ENCODE measurements around the gene ARHGAP8. TPM values are rescaled to one million over a fixed set of nuclear protein-coding genes. Genes with fewer than 3 reads are reported as not detected.
"Not testable (repeated sequence)": the region's sequence is repeated elsewhere in the genome, so short reads cannot be mapped to it uniquely, and the experiment has no call there.

The ARHGAP8 gene
- total RNA-seq, 2 donors from 2014 or later: 0.24 TPM; not detected in 1

DNA sequence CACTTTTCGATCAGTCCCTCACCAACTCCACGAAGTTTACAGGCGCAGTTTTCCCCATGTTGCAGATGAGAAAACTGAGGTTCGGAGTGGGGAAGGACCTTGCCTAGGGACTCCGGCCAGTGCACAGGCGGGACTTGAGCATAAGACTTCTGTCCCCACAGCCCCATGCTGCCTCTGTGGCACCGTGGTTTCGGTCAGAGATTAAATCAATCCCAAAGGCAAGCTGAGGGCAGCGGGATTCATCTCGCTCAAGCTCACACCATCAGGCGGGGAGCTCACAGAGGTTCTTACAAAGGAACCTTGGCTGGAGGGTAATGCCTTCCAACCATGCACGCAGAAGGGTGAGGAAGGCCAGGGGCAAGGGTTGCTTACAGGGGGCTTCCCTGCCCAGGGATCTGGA is 141.9 kb downstream of the ARHGAP8 start:
- no peaks in the 10 kb centered on the region for H3K27me3 ChIP-seq
- no peaks in the 10 kb centered on the region for H3K4me1 ChIP-seq
- no peaks in the 10 kb centered on the region for H3K9me3 ChIP-seq
- TF ChIP-seq, protein P1, sequence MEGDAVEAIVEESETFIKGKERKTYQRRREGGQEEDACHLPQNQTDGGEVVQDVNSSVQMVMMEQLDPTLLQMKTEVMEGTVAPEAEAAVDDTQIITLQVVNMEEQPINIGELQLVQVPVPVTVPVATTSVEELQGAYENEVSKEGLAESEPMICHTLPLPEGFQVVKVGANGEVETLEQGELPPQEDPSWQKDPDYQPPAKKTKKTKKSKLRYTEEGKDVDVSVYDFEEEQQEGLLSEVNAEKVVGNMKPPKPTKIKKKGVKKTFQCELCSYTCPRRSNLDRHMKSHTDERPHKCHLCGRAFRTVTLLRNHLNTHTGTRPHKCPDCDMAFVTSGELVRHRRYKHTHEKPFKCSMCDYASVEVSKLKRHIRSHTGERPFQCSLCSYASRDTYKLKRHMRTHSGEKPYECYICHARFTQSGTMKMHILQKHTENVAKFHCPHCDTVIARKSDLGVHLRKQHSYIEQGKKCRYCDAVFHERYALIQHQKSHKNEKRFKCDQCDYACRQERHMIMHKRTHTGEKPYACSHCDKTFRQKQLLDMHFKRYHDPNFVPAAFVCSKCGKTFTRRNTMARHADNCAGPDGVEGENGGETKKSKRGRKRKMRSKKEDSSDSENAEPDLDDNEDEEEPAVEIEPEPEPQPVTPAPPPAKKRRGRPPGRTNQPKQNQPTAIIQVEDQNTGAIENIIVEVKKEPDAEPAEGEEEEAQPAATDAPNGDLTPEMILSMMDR (IDR thresholded peaks at IDR 0.05): no peak
- no peak for DNase-seq (ENCODE audit: low spot score)
- H3K36me3 ChIP-seq: no peaks in the 10 kb centered on the region
- no peak overlapping the region for H3K27ac ChIP-seq
- no peak overlapping the region for H3K4me3 ChIP-seq

DNA sequence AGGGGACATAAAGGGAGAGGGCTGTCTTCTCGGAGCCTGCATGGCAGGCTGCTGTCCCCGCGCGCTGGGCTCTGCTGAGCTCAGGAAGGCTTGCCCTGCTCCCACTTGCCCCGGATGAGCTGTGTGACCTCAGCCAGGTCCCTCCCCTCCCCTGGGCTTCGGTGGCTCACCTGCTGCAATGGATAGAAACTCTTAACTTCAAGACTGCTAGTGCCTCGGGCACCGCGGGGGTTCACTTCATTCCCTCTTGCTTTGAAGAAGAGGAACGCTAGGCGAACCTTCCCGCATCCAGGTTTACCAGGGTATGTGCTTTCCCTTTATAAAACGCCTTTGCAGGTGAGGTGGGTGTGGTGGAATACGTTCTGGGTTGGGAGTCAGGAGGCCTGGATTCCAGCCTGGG is 142.4 kb downstream of the ARHGAP8 start:
- Histone ChIP-seq H3K4me3 (no peak overlapping the region), H3K4me1 (no peaks in the 10 kb centered on the region), H3K9me3 (no peaks in the 10 kb centered on the region), H3K27ac (no peak overlapping the region), H3K27me3 (no peaks in the 10 kb centered on the region), H3K36me3 (no peaks in the 10 kb centered on the region)
- TF ChIP-seq, protein P1 (IDR thresholded peaks at IDR 0.05): no peak
- DNase-seq (ENCODE audit: low spot score): no peak

DNA sequence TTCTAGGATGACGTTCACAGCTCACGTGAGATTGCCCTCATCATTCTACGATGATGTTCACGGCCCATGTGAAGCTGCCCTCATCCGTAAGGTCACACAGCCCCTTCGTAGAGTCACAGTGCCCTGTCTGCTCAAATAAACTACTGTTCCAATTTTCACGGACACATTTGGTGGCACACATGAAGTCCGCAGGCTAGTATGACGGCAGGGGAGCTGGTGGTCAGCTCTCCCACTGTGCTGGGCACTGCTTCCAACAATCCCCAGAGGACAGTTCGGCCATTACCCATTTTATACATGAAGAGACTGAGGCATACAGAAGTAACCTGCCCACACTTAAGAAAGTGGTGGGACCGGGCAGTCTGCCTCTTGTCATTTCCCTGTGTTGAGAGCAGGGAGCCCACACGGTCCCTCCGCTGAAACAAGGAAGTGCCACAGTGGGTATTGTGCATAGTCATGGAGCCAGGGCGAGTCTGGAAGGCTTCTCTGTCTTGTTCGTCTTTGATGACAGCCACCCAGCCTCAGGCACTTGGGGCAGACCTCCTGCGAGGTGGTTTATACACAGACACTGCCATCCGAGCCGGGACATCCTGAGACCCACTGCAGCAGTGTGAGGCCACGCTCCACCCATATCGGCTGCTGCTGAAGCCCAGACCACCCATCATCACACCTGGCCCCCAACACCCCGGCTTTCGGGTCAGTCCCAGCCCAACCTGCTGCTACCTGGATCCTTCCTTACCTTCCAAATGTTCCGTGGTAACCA is 143.1 kb downstream of the ARHGAP8 start:
- H3K4me1 ChIP-seq: no peaks in the 10 kb centered on the region
- TF ChIP-seq, protein P1 (IDR thresholded peaks at IDR 0.05): no peak
- DNase-seq (ENCODE audit: low spot score): no peak
- H3K9me3 ChIP-seq: no peaks in the 10 kb centered on the region
- no peaks in the 10 kb centered on the region for H3K27me3 ChIP-seq
- H3K27ac ChIP-seq: no peak overlapping the region
- H3K36me3 ChIP-seq: no peaks in the 10 kb centered on the region
- H3K4me3 ChIP-seq: no peak overlapping the region

DNA sequence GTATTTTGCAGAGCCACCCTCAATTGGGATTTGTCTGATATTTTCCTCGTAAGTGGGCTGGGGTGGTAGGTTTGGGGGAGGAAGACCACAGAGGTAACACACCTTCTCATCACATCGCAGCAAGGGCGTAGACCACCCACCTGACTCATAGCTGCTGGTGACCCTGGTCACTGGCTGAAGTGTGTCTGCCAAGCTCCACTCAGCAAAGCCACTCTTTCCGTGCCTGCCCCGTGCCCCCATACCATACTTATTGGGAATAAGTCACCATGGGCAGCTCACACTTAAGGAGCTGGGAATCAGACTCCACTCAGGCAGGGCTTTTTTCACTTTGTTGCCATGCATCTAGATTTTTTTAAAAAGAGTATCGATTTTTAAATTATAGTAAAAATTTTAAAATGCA is 145.9 kb downstream of the ARHGAP8 start:
- DNase-seq (ENCODE audit: low spot score): no peak
- TF ChIP-seq, protein P1 (IDR thresholded peaks at IDR 0.05): no peak
- no peaks in the 10 kb centered on the region for H3K4me1 ChIP-seq

DNA sequence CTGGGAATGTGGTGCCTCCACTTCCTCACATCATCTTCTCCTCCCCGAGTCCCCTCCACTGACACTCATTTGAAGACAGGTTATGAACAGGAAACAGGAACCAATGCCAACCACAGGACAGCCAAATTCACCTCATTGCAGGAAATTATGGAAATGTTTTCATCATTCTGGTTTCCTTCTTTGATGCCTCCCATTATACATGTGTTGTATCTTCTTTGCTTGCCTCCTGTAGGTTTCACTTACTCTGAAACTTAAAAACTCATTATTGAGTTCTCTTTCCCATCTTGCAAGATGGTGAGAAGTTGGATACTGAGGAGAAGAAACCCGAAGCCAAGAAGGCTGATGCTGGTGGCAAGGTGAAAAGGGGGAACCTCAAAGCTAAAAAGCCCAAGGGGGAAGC is 148.9 kb downstream of the ARHGAP8 start:
- no peak for DNase-seq (ENCODE audit: low spot score)
- H3K27me3 ChIP-seq: no peaks in the 10 kb centered on the region
- H3K4me3 ChIP-seq: no peak overlapping the region
- no peaks in the 10 kb centered on the region for H3K36me3 ChIP-seq
- H3K4me1 ChIP-seq: no peaks in the 10 kb centered on the region
- TF ChIP-seq, protein P1 (IDR thresholded peaks at IDR 0.05): no peak
- H3K27ac ChIP-seq: no peak overlapping the region
- peaks cover 7 to 20% of the 10 kb centered on the region in 2 donors for H3K9me3 ChIP-seq

More for the DNA sequence above, 145.9 kb downstream of the ARHGAP8 start:
- Histone ChIP-seq H3K4me3 (no peak overlapping the region), H3K36me3 (no peaks in the 10 kb centered on the region), H3K9me3 (peaks cover 7 to 20% of the 10 kb centered on the region in 2 donors), H3K27ac (no peak overlapping the region), H3K27me3 (no peaks in the 10 kb centered on the region)

DNA sequence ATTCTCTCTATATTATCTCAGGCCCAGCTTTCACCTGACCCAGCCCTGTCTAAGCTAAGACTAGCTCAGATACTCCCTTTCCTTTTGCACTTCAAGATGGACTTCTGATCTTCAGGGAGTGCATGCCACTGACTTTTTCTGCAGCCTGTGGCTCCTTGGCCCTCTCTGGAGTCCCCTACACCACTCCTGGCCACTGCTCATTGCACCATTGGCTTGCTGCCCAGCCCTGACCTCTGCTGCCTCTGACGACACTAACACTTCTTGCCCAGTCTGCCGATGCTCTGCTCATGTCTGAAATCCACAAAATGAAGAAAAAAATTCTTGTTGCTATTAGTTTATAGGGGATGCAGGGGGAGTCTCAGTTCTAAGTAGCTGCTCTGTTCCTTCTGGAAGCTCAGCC is 150.8 kb downstream of the ARHGAP8 start:
- H3K4me1 ChIP-seq, H3K36me3 ChIP-seq: not testable (repeated sequence)

DNA sequence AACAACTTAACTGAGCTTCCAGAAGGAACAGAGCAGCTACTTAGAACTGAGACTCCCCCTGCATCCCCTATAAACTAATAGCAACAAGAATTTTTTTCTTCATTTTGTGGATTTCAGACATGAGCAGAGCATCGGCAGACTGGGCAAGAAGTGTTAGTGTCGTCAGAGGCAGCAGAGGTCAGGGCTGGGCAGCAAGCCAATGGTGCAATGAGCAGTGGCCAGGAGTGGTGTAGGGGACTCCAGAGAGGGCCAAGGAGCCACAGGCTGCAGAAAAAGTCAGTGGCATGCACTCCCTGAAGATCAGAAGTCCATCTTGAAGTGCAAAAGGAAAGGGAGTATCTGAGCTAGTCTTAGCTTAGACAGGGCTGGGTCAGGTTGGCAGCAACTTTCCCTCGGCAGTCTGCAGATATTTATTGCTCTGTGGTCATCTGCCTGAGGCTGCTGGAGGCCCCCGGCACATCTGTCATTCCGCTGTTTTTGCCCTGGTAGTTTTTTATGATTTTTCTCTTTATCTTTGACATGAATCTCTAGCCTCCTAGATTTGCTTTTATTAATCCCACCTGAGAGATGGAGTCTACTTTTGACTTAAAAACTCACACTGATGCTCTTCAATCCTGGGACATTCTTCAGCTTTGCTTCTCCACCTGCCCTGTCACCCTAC is 152.2 kb downstream of the ARHGAP8 start:
- H3K4me1 ChIP-seq; H3K27me3 ChIP-seq; DNase-seq (ENCODE audit: low spot score); H3K4me3 ChIP-seq; H3K27ac ChIP-seq; H3K36me3 ChIP-seq: not testable (repeated sequence)
- peaks cover 7 to 20% of the 10 kb centered on the region in 2 donors for H3K9me3 ChIP-seq

More for the DNA sequence above, 150.8 kb downstream of the ARHGAP8 start:
- H3K9me3 ChIP-seq: peaks cover 7 to 20% of the 10 kb centered on the region in 2 donors
- H3K27me3 ChIP-seq; H3K27ac ChIP-seq; H3K4me3 ChIP-seq; DNase-seq (ENCODE audit: low spot score): not testable (repeated sequence)

All from right atrium auricular region (tissue), 2 donors.